ENCODE data around the gene ZDHHC11.
"Not testable (repeated sequence)": the region's sequence is repeated elsewhere in the genome, so short reads cannot be mapped to it uniquely, and the experiment has no call there.

Gene ZDHHC11

GRCh38 chr5:816176-816575 lies 34.6 kb downstream of the ZDHHC11 start:
- in situ Hi-C loops (cut with HindIII; ENCODE audit: low sequenced_read_pairs) = no loop called here

- in situ Hi-C loops (cut with HindIII; ENCODE audit: low sequenced_read_pairs) = no loop called here
Observed at GRCh38 chr5:815449-815848, 35.3 kb downstream of the ZDHHC11 start.

GRCh38 chr5:813575-813974 lies 37.2 kb downstream of the ZDHHC11 start:
- in situ Hi-C loops (cut with HindIII; ENCODE audit: low sequenced_read_pairs) = not testable (repeated sequence)

GRCh38 chr5:811384-811783 lies 39.4 kb downstream of the ZDHHC11 start:
- in situ Hi-C loops (cut with HindIII; ENCODE audit: low sequenced_read_pairs) = not testable (repeated sequence)

- in situ Hi-C loops (cut with HindIII; ENCODE audit: low sequenced_read_pairs) = not testable (repeated sequence)
Observed at GRCh38 chr5:807719-808514, 42.9 kb downstream of the ZDHHC11 start.

GRCh38 chr5:801472-801871 lies 49.3 kb downstream of the ZDHHC11 start:
- in situ Hi-C loops (cut with HindIII; ENCODE audit: low sequenced_read_pairs) = no loop called here

- in situ Hi-C loops (cut with HindIII; ENCODE audit: low sequenced_read_pairs) = not testable (repeated sequence)
Observed at GRCh38 chr5:801055-801454, 49.7 kb downstream of the ZDHHC11 start.

- in situ Hi-C loops (cut with HindIII; ENCODE audit: low sequenced_read_pairs) = not testable (repeated sequence)
Observed at GRCh38 chr5:798505-799138, 52.2 kb downstream of the ZDHHC11 start.

GRCh38 chr5:797986-798385 lies 52.8 kb downstream of the ZDHHC11 start:
- in situ Hi-C loops (cut with HindIII; ENCODE audit: low sequenced_read_pairs) = not testable (repeated sequence)

GRCh38 chr5:795873-796272 lies 54.9 kb downstream of the ZDHHC11 start:
- in situ Hi-C loops (cut with HindIII; ENCODE audit: low sequenced_read_pairs) = not testable (repeated sequence)

- in situ Hi-C loops (cut with HindIII; ENCODE audit: low sequenced_read_pairs) = not testable (repeated sequence)
Observed at GRCh38 chr5:794948-795347, 55.8 kb downstream of the ZDHHC11 start.

- in situ Hi-C loops (cut with HindIII; ENCODE audit: low sequenced_read_pairs) = not testable (repeated sequence)
Observed at GRCh38 chr5:788703-789102, 62.1 kb downstream of the ZDHHC11 start.

- in situ Hi-C loops (cut with HindIII; ENCODE audit: low sequenced_read_pairs) = not testable (repeated sequence)
Observed at GRCh38 chr5:787857-788233, 62.9 kb downstream of the ZDHHC11 start.

GRCh38 chr5:787224-787856 lies 63.4 kb downstream of the ZDHHC11 start:
- in situ Hi-C loops (cut with HindIII; ENCODE audit: low sequenced_read_pairs) = not testable (repeated sequence)

- in situ Hi-C loops (cut with HindIII; ENCODE audit: low sequenced_read_pairs) = not testable (repeated sequence)
Observed at GRCh38 chr5:785181-785705, 65.5 kb downstream of the ZDHHC11 start.

- in situ Hi-C loops (cut with HindIII; ENCODE audit: low sequenced_read_pairs) = not testable (repeated sequence)
Observed at GRCh38 chr5:784428-785177, 66.2 kb downstream of the ZDHHC11 start, which contains the start of gene ZDHHC11B. ZDHHC11B (minus strand) TSS chr5:784729; CDS start chr5:766919, 17,810 bp downstream.

GRCh38 chr5:783881-784427 lies 66.8 kb downstream of the ZDHHC11 start:
- in situ Hi-C loops (cut with HindIII; ENCODE audit: low sequenced_read_pairs) = not testable (repeated sequence)

GRCh38 chr5:783049-783802 lies 67.6 kb downstream of the ZDHHC11 start:
- in situ Hi-C loops (cut with HindIII; ENCODE audit: low sequenced_read_pairs) = not testable (repeated sequence)

- in situ Hi-C loops (cut with HindIII; ENCODE audit: low sequenced_read_pairs) = not testable (repeated sequence)
Observed at GRCh38 chr5:782356-782755, 68.4 kb downstream of the ZDHHC11 start.

GRCh38 chr5:780571-780970 lies 70.2 kb downstream of the ZDHHC11 start:
- in situ Hi-C loops (cut with HindIII; ENCODE audit: low sequenced_read_pairs) = not testable (repeated sequence)
